Brain microvascular endothelial cell (primary cell): ENCODE results near the gene SLC43A2.
"Not testable (repeated sequence)": the region's sequence is repeated elsewhere in the genome, so short reads cannot be mapped to it uniquely, and the experiment has no call there.

Source experiments
- DNase-seq: peaks from one replicate; pipeline ENCODE4 v3.0.0-alpha.2; 2020
- H3K27ac ChIP-seq: fragments of 250-450 bp; sonication (Bioruptor Pico); 2 replicates; pipeline ENCODE4 v1.5.1; 2020; ENCODE audit warnings: mild to moderate bottlenecking, moderate library complexity
- H3K27me3 ChIP-seq: fragments of 250-450 bp; sonication (Bioruptor Pico); replicated peaks from 2 replicates; pipeline ENCODE4 v1.5.1; 2020; ENCODE audit warnings: mild to moderate bottlenecking
- H3K36me3 ChIP-seq: fragments of 250-450 bp; sonication (Bioruptor Pico); replicated peaks from 2 replicates; pipeline ENCODE4 v1.5.1; 2020; ENCODE audit warnings: mild to moderate bottlenecking
- H3K4me3 ChIP-seq: 2 replicates; pipeline ENCODE4 v1.5.1; 2011; ENCODE audit warnings: low read depth, mild to moderate bottlenecking, control low read depth, low read length, moderate library complexity
- in situ Hi-C: cut with HindIII; loops from 2 replicates; pipeline ENCODE4 v1.10.0; 2017; ENCODE audit warnings: low sequenced_read_pairs, low pct_ligation_motif_present
- TF ChIP-seq, protein P1 (sequence below): IDR thresholded peaks from 2 replicates; pipeline ENCODE4 v1.5.1; 2011; ENCODE audit warnings: low read depth, mild to moderate bottlenecking, moderate library complexity, low read length, control low read depth, inconsistent platforms; ENCODE audit errors: missing control alignments

Gene SLC43A2

DNA sequence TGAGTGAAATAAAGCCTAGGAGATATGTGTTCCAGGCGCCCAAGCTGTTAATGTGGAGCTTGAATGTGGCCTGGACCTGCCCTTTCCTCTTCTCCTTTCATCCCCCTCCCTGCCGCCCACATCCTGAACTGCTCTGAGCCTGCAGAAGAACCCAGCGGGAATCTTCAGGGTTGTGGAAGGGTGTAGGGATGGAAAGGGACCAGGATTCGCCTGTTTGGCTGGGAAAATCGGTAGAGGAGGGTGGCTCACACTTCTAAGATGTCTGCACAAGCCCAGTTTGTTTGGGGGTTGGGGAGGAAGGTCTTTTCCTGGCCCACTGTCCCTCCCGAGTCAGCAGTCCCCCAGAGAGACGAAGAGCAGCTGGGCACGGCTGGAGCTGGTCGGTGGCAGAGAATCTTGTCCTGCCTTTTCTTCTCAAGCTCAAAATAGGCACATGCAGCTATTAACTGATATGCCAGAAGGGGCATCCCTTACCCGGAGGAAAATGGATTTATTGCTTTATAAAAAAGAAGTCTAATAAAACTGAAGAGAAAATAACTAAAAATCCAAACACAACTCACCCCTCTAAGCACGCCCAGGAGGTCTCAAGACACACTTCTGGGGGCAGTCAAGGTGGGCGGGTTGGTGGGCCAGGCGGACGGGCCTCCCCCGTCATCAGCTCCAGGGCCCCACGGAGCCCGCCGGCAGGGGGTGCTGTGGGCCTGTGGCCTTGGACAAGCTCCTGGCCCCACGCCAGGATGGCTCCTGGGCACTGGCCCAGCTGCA lies 54.5 kb downstream of the SLC43A2 start:
- no peak overlapping the region for H3K4me3 ChIP-seq
- no peak overlapping the region for H3K27ac ChIP-seq
- DNase-seq = peak; percentile 54
- in situ Hi-C loops = no loop called here
- H3K27me3 ChIP-seq = no peaks in the 10 kb centered on the region
- no peaks in the 10 kb centered on the region for H3K36me3 ChIP-seq
- TF ChIP-seq, protein P1, sequence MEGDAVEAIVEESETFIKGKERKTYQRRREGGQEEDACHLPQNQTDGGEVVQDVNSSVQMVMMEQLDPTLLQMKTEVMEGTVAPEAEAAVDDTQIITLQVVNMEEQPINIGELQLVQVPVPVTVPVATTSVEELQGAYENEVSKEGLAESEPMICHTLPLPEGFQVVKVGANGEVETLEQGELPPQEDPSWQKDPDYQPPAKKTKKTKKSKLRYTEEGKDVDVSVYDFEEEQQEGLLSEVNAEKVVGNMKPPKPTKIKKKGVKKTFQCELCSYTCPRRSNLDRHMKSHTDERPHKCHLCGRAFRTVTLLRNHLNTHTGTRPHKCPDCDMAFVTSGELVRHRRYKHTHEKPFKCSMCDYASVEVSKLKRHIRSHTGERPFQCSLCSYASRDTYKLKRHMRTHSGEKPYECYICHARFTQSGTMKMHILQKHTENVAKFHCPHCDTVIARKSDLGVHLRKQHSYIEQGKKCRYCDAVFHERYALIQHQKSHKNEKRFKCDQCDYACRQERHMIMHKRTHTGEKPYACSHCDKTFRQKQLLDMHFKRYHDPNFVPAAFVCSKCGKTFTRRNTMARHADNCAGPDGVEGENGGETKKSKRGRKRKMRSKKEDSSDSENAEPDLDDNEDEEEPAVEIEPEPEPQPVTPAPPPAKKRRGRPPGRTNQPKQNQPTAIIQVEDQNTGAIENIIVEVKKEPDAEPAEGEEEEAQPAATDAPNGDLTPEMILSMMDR = peak; percentile 91

DNA sequence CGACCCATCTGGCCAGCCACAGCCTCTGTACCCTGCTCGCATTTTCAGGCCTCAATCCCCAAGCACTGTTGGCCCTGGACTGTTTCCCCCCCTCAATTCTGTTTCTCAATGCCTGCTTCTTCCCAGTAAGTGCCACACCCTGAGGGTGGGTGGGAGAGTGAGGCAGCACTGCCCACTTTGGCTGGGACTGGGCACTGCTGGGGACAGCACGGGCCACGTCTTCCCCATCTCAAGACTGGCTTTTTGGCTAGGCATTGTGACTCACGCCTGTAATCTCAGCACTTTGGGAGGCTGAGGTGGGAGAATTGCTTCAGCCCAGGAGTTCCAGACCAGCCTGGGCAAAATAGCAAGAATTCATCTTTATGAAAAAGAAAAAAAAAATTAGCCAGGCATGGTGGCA lies 56.0 kb downstream of the SLC43A2 start:
- DNase-seq, H3K4me3 ChIP-seq, H3K36me3 ChIP-seq, H3K27ac ChIP-seq, in situ Hi-C loops, H3K27me3 ChIP-seq: not testable (repeated sequence)

DNA sequence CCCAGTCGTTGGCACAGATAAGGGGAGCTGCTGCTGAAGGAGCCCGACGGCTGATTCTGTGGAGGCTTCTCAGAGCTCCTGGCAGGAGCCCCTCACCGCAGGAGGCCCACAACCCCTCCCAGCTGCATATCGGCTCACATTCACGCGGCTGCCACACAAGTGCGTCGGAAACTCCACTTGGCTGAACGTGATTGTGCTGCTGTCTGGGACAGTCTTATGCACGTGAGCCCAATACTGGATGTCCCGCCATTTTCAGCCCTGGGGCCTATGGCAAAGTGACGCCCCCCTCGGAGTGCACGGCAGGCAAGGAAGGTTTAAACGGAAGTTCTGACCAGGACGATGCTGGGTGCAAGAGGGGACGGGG lies 57.3 kb downstream of the SLC43A2 start:
- H3K36me3 ChIP-seq = no peaks in the 10 kb centered on the region
- H3K4me3 ChIP-seq = no peak overlapping the region
- no peak overlapping the region for H3K27ac ChIP-seq
- in situ Hi-C loops = no loop called here
- TF ChIP-seq, protein P1 = no peak
- H3K27me3 ChIP-seq = no peaks in the 10 kb centered on the region
- no peak for DNase-seq

DNA sequence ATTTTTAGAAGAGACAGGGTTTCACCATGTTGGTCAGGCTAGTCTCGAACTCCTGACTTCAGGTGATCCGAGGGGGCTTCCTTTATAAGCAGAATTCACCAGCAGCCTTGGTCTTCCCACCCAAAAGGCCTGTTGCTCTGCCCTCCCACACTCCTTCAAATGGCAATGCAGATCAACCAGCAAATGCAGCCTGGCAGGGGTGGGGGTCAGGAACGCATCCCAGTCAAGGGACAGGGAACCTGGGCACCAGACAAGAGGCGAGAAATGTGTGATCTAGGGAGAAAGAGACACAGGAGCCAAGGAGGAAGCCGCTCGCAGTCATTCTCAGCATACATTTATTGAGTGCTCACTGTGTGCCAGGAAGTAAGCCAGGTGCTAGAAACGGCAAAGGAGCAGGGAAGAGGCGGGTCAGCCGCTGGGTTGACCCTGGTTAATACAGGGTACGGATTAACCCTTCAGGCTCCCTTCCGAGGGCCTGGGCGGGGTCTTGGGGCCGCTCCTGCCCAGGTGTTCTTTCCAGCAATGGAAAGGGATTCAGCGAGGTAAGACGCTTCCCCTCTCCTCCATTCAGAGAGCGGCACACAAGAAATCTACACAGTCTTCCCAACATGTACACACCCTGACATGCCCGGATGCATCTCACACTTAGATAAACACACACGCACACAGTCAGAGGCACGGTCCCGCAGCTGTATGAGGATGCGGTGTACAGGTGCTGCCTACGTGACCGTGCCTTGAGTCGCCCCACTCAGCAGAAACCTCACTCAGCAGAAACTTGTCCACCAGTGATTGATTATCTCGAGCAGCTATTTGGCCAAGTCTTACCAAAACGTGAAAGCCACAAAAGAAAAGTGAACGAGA lies 59.5 kb downstream of the SLC43A2 start:
- no peak for DNase-seq
- no peak overlapping the region for H3K27ac ChIP-seq
- H3K36me3 ChIP-seq = no peaks in the 10 kb centered on the region
- TF ChIP-seq, protein P1 = no peak
- in situ Hi-C loops = no loop called here
- no peak overlapping the region for H3K4me3 ChIP-seq
- no peaks in the 10 kb centered on the region for H3K27me3 ChIP-seq

DNA sequence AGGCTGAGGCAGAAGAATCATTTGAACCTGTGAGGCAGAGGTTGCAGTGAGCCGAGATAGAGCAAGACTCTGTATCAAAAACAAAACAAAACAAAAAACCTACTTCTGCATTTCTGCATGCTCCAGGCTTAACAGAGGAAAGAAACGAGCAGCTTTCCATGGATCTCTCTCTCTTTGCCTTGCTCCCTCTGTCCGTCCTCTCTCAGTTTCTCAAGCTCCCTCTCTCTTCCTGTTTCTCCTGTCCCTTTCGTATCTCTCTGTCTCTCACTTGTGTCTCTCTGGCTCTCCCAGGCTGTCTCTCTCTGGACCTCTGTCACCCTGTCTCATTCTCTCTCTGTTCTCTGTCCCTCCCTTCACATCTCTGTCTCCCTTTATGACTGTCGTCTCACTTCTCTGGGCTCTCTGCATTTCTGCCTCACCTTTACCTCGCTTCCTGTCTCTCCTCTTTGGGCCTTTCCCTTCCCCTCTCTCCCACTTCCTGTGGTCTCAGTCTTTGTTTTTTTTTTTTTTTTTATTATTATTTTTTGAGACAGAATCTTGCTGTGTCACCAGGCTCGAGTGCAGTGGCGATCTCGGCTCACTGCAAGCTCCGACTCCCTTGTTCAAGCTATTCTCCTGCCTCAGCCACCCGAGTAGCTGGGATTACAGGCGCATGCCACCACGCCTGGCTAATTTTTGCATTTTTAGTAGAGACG lies 62.0 kb downstream of the SLC43A2 start:
- Histone ChIP-seq H3K36me3 (no peaks in the 10 kb centered on the region), H3K4me3 (no peak overlapping the region), H3K27ac (no peak overlapping the region), H3K27me3 (no peaks in the 10 kb centered on the region)
- in situ Hi-C loops = no loop called here
- TF ChIP-seq, protein P1 = no peak
- no peak for DNase-seq

DNA sequence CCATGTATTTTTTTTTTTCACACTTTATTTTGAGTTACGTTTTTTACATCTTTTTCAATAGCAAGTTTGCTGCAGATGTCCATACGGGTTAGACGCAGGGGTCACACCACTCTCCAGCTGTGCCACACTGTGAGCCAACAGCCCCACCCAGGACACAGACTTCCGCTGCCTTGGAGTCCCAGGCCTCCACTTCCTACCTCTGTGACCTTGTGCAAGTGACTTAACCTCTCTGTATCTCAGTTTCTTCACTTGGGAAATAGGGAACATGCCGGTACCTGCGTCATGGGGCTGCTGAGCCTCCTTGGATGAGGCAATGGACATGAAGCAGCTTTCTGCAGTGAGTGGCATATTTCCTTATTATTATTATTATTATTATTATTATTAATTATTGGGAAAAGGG lies 62.8 kb downstream of the SLC43A2 start:
- no peak overlapping the region for H3K27ac ChIP-seq
- DNase-seq = no peak

More for the DNA sequence above, 62.8 kb downstream of the SLC43A2 start:
- TF ChIP-seq, protein P1 = no peak
- no peaks in the 10 kb centered on the region for H3K36me3 ChIP-seq
- in situ Hi-C loops = no loop called here
- no peak overlapping the region for H3K4me3 ChIP-seq
- no peaks in the 10 kb centered on the region for H3K27me3 ChIP-seq
